HEK293 (cell line): ENCODE data around the gene TMEM184A.

Experiments used
- CTCF ChIA-PET: fragments of 350-600 bp; formaldehyde crosslinking; extraction: SDS; loops from one replicate; lab custom pipeline; 2021; ENCODE audit warnings: antibody characterized with exemption; lab: Yijun Ruan, JAX
- POLR2A ChIA-PET: fragments of 300-600 bp; formaldehyde crosslinking; extraction: SDS; loops from one replicate; lab custom pipeline; 2020; ENCODE audit warnings: antibody characterized with exemption, inconsistent platforms; lab: Yijun Ruan, JAX
- H3K27ac ChIP-seq: fragments of 200-500 bp; sonication (Bioruptor generic); 2 replicates; pipeline ENCODE4 v1.5.1; 2014; ENCODE audit warnings: low read depth, low read length, control low read depth, inconsistent platforms; ENCODE audit errors: extremely low read depth
- H3K36me3 ChIP-seq, 2 experiments: fragments of 200-500 bp in 1 of 2; sonication (Bioruptor generic) in 1 of 2; 1 replicate in 1 of 2; 2 replicates in 1 of 2; pipeline ENCODE4 v1.5.1; 2014 to 2017; ENCODE audit warnings: inconsistent platforms in 2 of 2, low read length in 2 of 2; ENCODE audit not compliant: control insufficient read depth in 2 of 2, insufficient read depth in 1 of 2
- H3K4me1 ChIP-seq: fragments of 200-500 bp; sonication (Bioruptor generic); 2 replicates; pipeline ENCODE4 v1.5.1; 2014; ENCODE audit warnings: mild to moderate bottlenecking, low read length, inconsistent platforms; ENCODE audit not compliant: control insufficient read depth, insufficient read depth
- H3K4me3 ChIP-seq: 2 replicates; pipeline ENCODE4 v1.5.1; 2011; ENCODE audit warnings: low read depth, mild to moderate bottlenecking, control low read depth, low read length, moderate library complexity
- H3K9me3 ChIP-seq: fragments of 200-500 bp; sonication (Bioruptor generic); 2 replicates; pipeline ENCODE4 v1.5.1; 2014; ENCODE audit warnings: low read depth, low read length, inconsistent platforms; ENCODE audit not compliant: control insufficient read depth, insufficient read depth
- EGR2 ChIP-seq: fragments of 450-650 bp; formaldehyde crosslinking; IDR thresholded peaks from 2 replicates; pipeline ENCODE4 v1.5.1; 2016; ENCODE audit warnings: low read depth, missing biosample characterization, missing genetic modification characterization
- ELK4 ChIP-seq: IDR thresholded peaks from 2 replicates; pipeline ENCODE4 v1.6.1; 2011; ENCODE audit warnings: mild to moderate bottlenecking, low read depth, low read length, borderline replicate concordance
- HOXD13 ChIP-seq: sonication (generic); formaldehyde crosslinking; IDR thresholded peaks from 2 replicates; pipeline ENCODE4 v1.8.0; 2022; ENCODE audit warnings: missing genetic modification reagents, borderline replicate concordance
- KLF8 ChIP-seq: fragments of 450-650 bp; formaldehyde crosslinking; IDR thresholded peaks from 2 replicates; pipeline ENCODE4 v1.5.1; 2016; ENCODE audit warnings: missing biosample characterization, missing genetic modification characterization
- PATZ1 ChIP-seq: fragments of 450-650 bp; formaldehyde crosslinking; IDR thresholded peaks from 2 replicates; pipeline ENCODE4 v1.5.1; 2016; ENCODE audit warnings: missing biosample characterization, missing genetic modification characterization
- PRDM1 ChIP-seq: fragments of 450-650 bp; formaldehyde crosslinking; IDR thresholded peaks from 2 replicates; pipeline ENCODE4; 2016; ENCODE audit warnings: missing biosample characterization, missing genetic modification characterization
- SP3 ChIP-seq: fragments of 450-650 bp; formaldehyde crosslinking; IDR thresholded peaks from 2 replicates; pipeline ENCODE4 v1.5.1; 2016; ENCODE audit warnings: missing biosample characterization, missing genetic modification characterization
- ZBTB48 ChIP-seq: fragments of 450-650 bp; formaldehyde crosslinking; IDR thresholded peaks from 2 replicates; pipeline ENCODE4 v1.5.1; 2016; ENCODE audit warnings: missing biosample characterization, missing genetic modification characterization
- ZBTB6 ChIP-seq: fragments of 450-650 bp; formaldehyde crosslinking; IDR thresholded peaks from 2 replicates; pipeline ENCODE4 v1.5.1; 2017; ENCODE audit warnings: missing biosample characterization, missing genetic modification characterization
- ZBTB8A ChIP-seq: fragments of 450-650 bp; formaldehyde crosslinking; IDR thresholded peaks from 2 replicates; pipeline ENCODE4 v1.5.1; 2016; ENCODE audit warnings: missing biosample characterization, missing genetic modification characterization
- ZFHX2 ChIP-seq: fragments of 450-650 bp; formaldehyde crosslinking; conservative IDR thresholded peaks from 2 replicates; pipeline ENCODE4 v1.5.1; 2016; ENCODE audit warnings: missing biosample characterization, missing genetic modification characterization
- ZNF114 ChIP-seq: fragments of 450-650 bp; formaldehyde crosslinking; IDR thresholded peaks from 2 replicates; pipeline ENCODE4 v1.5.0; 2017; ENCODE audit warnings: missing biosample characterization, missing genetic modification characterization
- ZNF121 ChIP-seq: fragments of 450-650 bp; formaldehyde crosslinking; IDR thresholded peaks from 2 replicates; pipeline ENCODE4 v1.5.1; 2016; ENCODE audit warnings: missing biosample characterization, missing genetic modification characterization
- ZNF132 ChIP-seq: fragments of 450-650 bp; formaldehyde crosslinking; IDR thresholded peaks from 2 replicates; pipeline ENCODE4 v1.5.1; 2017; ENCODE audit warnings: missing biosample characterization, missing genetic modification characterization, borderline replicate concordance
- ZNF140 ChIP-seq: fragments of 450-650 bp; formaldehyde crosslinking; IDR thresholded peaks from 2 replicates; pipeline ENCODE4 v1.5.1; 2016; ENCODE audit warnings: missing biosample characterization, missing genetic modification characterization
- ZNF146 ChIP-seq: fragments of 450-650 bp; formaldehyde crosslinking; IDR thresholded peaks from 2 replicates; pipeline ENCODE4 v1.5.1; 2016; ENCODE audit warnings: missing biosample characterization, missing genetic modification characterization
- ZNF174 ChIP-seq: fragments of 450-650 bp; formaldehyde crosslinking; IDR thresholded peaks from 2 replicates; pipeline ENCODE4 v1.5.0; 2017; ENCODE audit warnings: missing biosample characterization, mild to moderate bottlenecking, missing genetic modification characterization
- ZNF366 ChIP-seq: fragments of 450-650 bp; formaldehyde crosslinking; conservative IDR thresholded peaks from 2 replicates; pipeline ENCODE4 v1.5.1; 2016; ENCODE audit warnings: missing biosample characterization, missing genetic modification characterization
- ZNF596 ChIP-seq: fragments of 450-650 bp; IDR thresholded peaks from 2 replicates; pipeline ENCODE4 v1.5.0; 2018; ENCODE audit warnings: missing biosample characterization, mild to moderate bottlenecking, missing genetic modification characterization, moderate library complexity
- ZNF621 ChIP-seq: fragments of 450-650 bp; formaldehyde crosslinking; IDR thresholded peaks from 2 replicates; pipeline ENCODE4 v1.5.1; 2017; ENCODE audit warnings: missing biosample characterization, missing genetic modification characterization
- ZNF664 ChIP-seq: fragments of 450-650 bp; formaldehyde crosslinking; IDR thresholded peaks from 2 replicates; pipeline ENCODE4 v1.5.1; 2016; ENCODE audit warnings: missing biosample characterization, missing genetic modification characterization
- TF ChIP-seq, protein P1 (sequence below): fragments of 450-650 bp; formaldehyde crosslinking; IDR thresholded peaks from 2 replicates; pipeline ENCODE4 v1.5.1; 2017; ENCODE audit warnings: missing biosample characterization, missing genetic modification characterization
- TF ChIP-seq, protein P2 (sequence below): fragments of 450-650 bp; IDR thresholded peaks from 2 replicates; pipeline ENCODE4 v1.5.1; 2018; ENCODE audit warnings: missing biosample characterization, missing genetic modification characterization

TMEM184A gene

DNA sequence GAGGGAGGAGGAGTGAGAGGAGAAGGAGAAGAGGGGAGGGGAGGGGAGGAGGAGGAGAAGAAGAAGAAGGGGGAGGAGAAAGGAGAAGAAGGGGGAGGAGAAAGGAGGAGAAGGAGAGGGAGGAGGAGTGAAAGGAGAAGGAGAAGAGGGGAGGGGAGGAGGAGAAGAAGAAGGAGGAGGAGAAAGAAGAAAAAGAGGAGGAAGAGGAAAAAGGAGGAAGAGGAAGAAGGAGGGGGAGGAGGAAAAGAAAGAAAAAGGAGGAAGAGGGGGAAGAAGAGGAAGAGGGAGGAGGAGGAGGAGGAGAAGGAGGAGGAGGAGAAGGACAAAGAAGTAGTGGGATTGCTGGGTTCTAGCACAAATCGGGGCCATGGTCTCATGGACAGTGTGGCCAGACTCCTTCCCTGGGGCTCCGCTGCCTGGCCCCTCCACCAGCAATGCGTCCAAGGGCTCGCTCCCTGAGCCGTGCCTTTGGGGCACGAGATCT lies 29.7 kb downstream of the TMEM184A start:
- Histone ChIP-seq H3K36me3 (no peaks in the 10 kb centered on the region), H3K9me3 (no peaks in the 10 kb centered on the region), H3K27ac (no peak overlapping the region)
- POLR2A ChIA-PET = no interaction called here
- TF ChIP-seq ZNF114 (tag by site-specific recombination) (no peak), ZNF140 (tag by site-specific recombination) (no peak), ZNF596 (tag by site-specific recombination) (no peak), PATZ1 (tag by site-specific recombination) (peak; percentile 28; the same call in 1 of the 2 replicates), ELK4 (no peak), SP3 (tag by site-specific recombination) (peak; percentile 80), ZFHX2 (peak; percentile 27; the same call in 1 of the 2 replicates), ZBTB48 (peak; percentile 28; the same call in 1 of the 2 replicates), ZNF366 (tag by site-specific recombination) (peak; percentile 86), ZBTB8A (tag by site-specific recombination) (no peak), KLF8 (tag by site-specific recombination) (0 out of 2 replicates have a peak, but pooled peaks have one; percentile 14), PRDM1 (peak; percentile 85), EGR2 (tag by site-specific recombination) (peak; percentile 67; the same call in 1 of the 2 replicates), ZNF664 (tag by site-specific recombination) (no peak), ZNF174 (no peak), HOXD13 (CRISPR knock-in tag) (no peak), ZNF621 (tag by site-specific recombination) (no peak), ZNF121 (tag by site-specific recombination) (no peak)
- TF ChIP-seq, protein P1, sequence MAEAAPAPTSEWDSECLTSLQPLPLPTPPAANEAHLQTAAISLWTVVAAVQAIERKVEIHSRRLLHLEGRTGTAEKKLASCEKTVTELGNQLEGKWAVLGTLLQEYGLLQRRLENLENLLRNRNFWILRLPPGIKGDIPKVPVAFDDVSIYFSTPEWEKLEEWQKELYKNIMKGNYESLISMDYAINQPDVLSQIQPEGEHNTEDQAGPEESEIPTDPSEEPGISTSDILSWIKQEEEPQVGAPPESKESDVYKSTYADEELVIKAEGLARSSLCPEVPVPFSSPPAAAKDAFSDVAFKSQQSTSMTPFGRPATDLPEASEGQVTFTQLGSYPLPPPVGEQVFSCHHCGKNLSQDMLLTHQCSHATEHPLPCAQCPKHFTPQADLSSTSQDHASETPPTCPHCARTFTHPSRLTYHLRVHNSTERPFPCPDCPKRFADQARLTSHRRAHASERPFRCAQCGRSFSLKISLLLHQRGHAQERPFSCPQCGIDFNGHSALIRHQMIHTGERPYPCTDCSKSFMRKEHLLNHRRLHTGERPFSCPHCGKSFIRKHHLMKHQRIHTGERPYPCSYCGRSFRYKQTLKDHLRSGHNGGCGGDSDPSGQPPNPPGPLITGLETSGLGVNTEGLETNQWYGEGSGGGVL (tag by site-specific recombination) = peak; percentile 71
- TF ChIP-seq, protein P2, sequence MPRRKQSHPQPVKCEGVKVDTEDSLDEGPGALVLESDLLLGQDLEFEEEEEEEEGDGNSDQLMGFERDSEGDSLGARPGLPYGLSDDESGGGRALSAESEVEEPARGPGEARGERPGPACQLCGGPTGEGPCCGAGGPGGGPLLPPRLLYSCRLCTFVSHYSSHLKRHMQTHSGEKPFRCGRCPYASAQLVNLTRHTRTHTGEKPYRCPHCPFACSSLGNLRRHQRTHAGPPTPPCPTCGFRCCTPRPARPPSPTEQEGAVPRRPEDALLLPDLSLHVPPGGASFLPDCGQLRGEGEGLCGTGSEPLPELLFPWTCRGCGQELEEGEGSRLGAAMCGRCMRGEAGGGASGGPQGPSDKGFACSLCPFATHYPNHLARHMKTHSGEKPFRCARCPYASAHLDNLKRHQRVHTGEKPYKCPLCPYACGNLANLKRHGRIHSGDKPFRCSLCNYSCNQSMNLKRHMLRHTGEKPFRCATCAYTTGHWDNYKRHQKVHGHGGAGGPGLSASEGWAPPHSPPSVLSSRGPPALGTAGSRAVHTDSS (tag by site-specific recombination) = peak; percentile 85
- TF ChIP-seq, all 188 proteins: peak for 10
- CTCF ChIA-PET = interaction anchor here (1.2 kb wide), 1 partner anchor 22 kb away, joined by 3 read pairs; no protein-coding TSS in a partner anchor
- Histone ChIP-seq H3K4me1 (no peaks in the 10 kb centered on the region), H3K4me3 (no peak overlapping the region)

DNA sequence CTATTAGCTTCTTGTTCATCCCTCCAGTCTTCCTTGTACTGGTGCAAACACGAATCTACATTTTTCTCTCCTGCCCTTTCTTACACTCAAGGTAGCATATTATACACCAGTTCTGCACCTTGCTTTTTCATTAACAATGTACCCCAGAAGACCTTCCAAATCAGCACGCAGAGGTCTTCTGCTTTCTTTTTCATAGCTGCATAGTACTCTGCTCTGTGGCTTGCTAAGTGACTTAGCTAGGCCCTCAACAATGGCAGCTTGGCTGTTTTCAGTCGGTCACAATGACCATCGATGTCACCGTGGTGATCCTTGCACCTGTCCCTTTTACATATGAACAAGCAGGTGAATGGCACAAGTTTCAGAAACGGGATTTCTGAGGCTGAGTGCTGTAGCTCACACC lies 30.6 kb downstream of the TMEM184A start:
- CTCF ChIA-PET = interaction anchor here (0.6 to 1.2 kb wide), 2 partner anchors 15 to 23 kb away, joined by 3 read pairs; no protein-coding TSS in a partner anchor

More for the DNA sequence above, 30.6 kb downstream of the TMEM184A start:
- POLR2A ChIA-PET = no interaction called here
- no peak overlapping the region for H3K4me3 ChIP-seq
- no peaks in the 10 kb centered on the region for H3K9me3 ChIP-seq
- no peak for TF ChIP-seq ZBTB6 (tag by site-specific recombination)
- TF ChIP-seq ZNF146 (tag by site-specific recombination) = peak; percentile 95
- no peak for TF ChIP-seq ZNF132
- no peaks in the 10 kb centered on the region for H3K4me1 ChIP-seq
- H3K36me3 ChIP-seq = no peaks in the 10 kb centered on the region
- no peak overlapping the region for H3K27ac ChIP-seq
